ENCODE results near the gene PARD3B. TPM values are rescaled to one million over a fixed set of nuclear protein-coding genes. Genes with fewer than 3 reads are reported as not detected.

Gene PARD3B
- total RNA-seq (2013): 0.10 TPM
- polyA plus RNA-seq: not detected
- polyA minus RNA-seq: 0.32 TPM in 1 of 2 replicates, not detected in the other
- 0 to 3.8 (median 0.08) reads per million in 11 experiments for total RNA-seq

- no peak for DNase-seq
- intact Hi-C loops (cut with micrococcal nuclease): no loop called here
- peak within 1 kb of the TSS; percentile 65 for H2AFZ ChIP-seq (ENCODE audit: insufficient read depth, low read depth, low read length, poor library complexity, severe bottlenecking)
Measured at GRCh38 chr2:204544961-204545860, at the start of gene PARD3B. Gene PARD3B (plus strand): TSS chr2:204545475. CDS start chr2:204546000, 525 bp downstream.

More at GRCh38 chr2:204544961-204545860, at the start of gene PARD3B:
- H3K4me1 Mint-ChIP-seq: peaks cover 13% of the 10 kb centered on the region
- H3K9ac ChIP-seq (ENCODE audit: insufficient read depth, low read length, poor library complexity, severe bottlenecking): peak within 1 kb of the TSS; percentile 54
- H3K9me3 ChIP-seq (replicated peaks in 1 of 2; ENCODE audit: control insufficient read depth in 1 of 2, insufficient read depth in 1 of 2, low read length in 2 of 2): no peaks in the 10 kb centered on the region
- peaks cover 9 to 33% of the 10 kb centered on the region in 2 donors for H3K27me3 ChIP-seq (ENCODE audit: control insufficient read depth in 2 of 2, insufficient read depth in 2 of 2, low read length in 2 of 2)
- H3K27ac ChIP-seq (ENCODE audit: low read depth in 1 of 2, low read length in 2 of 2): no peak within 1 kb of the TSS
- H3K4me2 ChIP-seq (replicated peaks; ENCODE audit: extremely low read depth, low read length, poor library complexity, severe bottlenecking): peak within 1 kb of the TSS; percentile 76
- WGBS (ENCODE audit: insufficient coverage): under 1% methylated on average over 71 of the region's 82 CpGs
- H3K27ac Mint-ChIP-seq: peak within 1 kb of the TSS in 1 of 7 donors; percentile 63
- H3K27me3 Mint-ChIP-seq (ENCODE audit: low read depth in 3 of 3): peaks cover 34 to 35% (median 35%) of the 10 kb centered on the region in 3 donors
- TF ChIP-seq CTCF (IDR thresholded peaks at IDR 0.05): no peak
- H3K4me1 ChIP-seq (ENCODE audit: control insufficient read depth in 1 of 2, insufficient read depth in 2 of 2, low read length in 2 of 2): peaks cover 7 to 17% of the 10 kb centered on the region in 2 donors
- no peaks in the 10 kb centered on the region for H4K20me1 ChIP-seq (ENCODE audit: insufficient read depth, low read length)
- peaks cover 0 to 4% of the 10 kb centered on the region in 2 donors for H3K36me3 Mint-ChIP-seq
- H3K4me3 Mint-ChIP-seq: peak within 1 kb of the TSS; percentile 78 to 94
- H3K9me3 Mint-ChIP-seq: peaks cover 0 to 9% (median 2%) of the 10 kb centered on the region in 7 donors
- no peaks in the 10 kb centered on the region for H3K36me3 ChIP-seq (replicated peaks in 1 of 2; ENCODE audit: control insufficient read depth in 1 of 2, insufficient read depth in 2 of 2, low read length in 2 of 2)
- peak within 1 kb of the TSS; percentile 20 to 74 (median 32) for H3K4me3 ChIP-seq (replicated peaks in 1 of 3; ENCODE audit: low read depth in 2 of 3, low read length in 3 of 3)
- no peaks in the 10 kb centered on the region for H3K79me2 ChIP-seq (ENCODE audit: insufficient read depth, low read length)

All from CD14-positive monocyte (primary cell).